Stomach smooth muscle (tissue), 2 donors: ENCODE results near the gene NKAIN4.

Experiments
- H3K27ac ChIP-seq: one replicate; pipeline ENCODE4 v1.7.0; 2013; ENCODE audit warnings: mild to moderate bottlenecking, low read length, inconsistent platforms
- H3K27me3 ChIP-seq, 2 donors: one replicate each; pipeline ENCODE4 v1.7.0; 2013; ENCODE audit warnings: low read length in 2 of 2; ENCODE audit not compliant: insufficient read depth in 2 of 2, control insufficient read depth in 1 of 2
- H3K36me3 ChIP-seq, 2 donors: one replicate each; pipeline ENCODE4 v1.7.0; 2013; ENCODE audit warnings: low read length in 2 of 2; ENCODE audit not compliant: control insufficient read depth in 2 of 2, insufficient read depth in 2 of 2
- H3K4me1 ChIP-seq: one replicate; pipeline ENCODE4 v1.7.0; 2013; ENCODE audit warnings: low read length; ENCODE audit not compliant: control insufficient read depth, insufficient read depth
- H3K4me3 ChIP-seq, 2 donors: one replicate each; pipeline ENCODE4 v1.7.0; 2013; ENCODE audit warnings: low read length in 2 of 2
- H3K9ac ChIP-seq, 2 donors: one replicate each; pipeline ENCODE4 v1.7.0; 2013; ENCODE audit warnings: low read length in 2 of 2, mild to moderate bottlenecking in 1 of 2
- H3K9me3 ChIP-seq, 2 donors: one replicate each; pipeline ENCODE4 v1.7.0; 2013; ENCODE audit warnings: low read length in 2 of 2; ENCODE audit not compliant: control insufficient read depth in 2 of 2
- donor health status: healthy.
- donor health status: Pancreatic carcinoma.

NKAIN4 gene

GRCh38 chr20:63280929-63281545, 26.8 kb upstream of the NKAIN4 start:
- H3K27ac ChIP-seq, result no peak overlapping the region
- no peaks in the 10 kb centered on the region for H3K4me1 ChIP-seq
- H3K9me3 ChIP-seq, result no peaks in the 10 kb centered on the region
- peaks cover 37 to 54% of the 10 kb centered on the region in 2 donors for H3K36me3 ChIP-seq
- H3K9ac ChIP-seq, result no peak overlapping the region
- no peak overlapping the region for H3K4me3 ChIP-seq
- H3K27me3 ChIP-seq, result no peaks in the 10 kb centered on the region

- no peak overlapping the region for H3K4me3 ChIP-seq
- H3K36me3 ChIP-seq, result peaks cover 38 to 48% of the 10 kb centered on the region in 2 donors
- H3K9ac ChIP-seq, result no peak overlapping the region
- no peaks in the 10 kb centered on the region for H3K9me3 ChIP-seq
- H3K27ac ChIP-seq, result no peak overlapping the region
- H3K27me3 ChIP-seq, result no peaks in the 10 kb centered on the region
- H3K4me1 ChIP-seq, result no peaks in the 10 kb centered on the region
Observed at GRCh38 chr20:63280371-63280770, 26.1 kb upstream of the NKAIN4 start.

GRCh38 chr20:63279931-63280330, 25.7 kb upstream of the NKAIN4 start:
- H3K9ac ChIP-seq, result no peak overlapping the region
- no peak overlapping the region for H3K4me3 ChIP-seq
- no peaks in the 10 kb centered on the region for H3K27me3 ChIP-seq
- H3K36me3 ChIP-seq, result peaks cover 38 to 47% of the 10 kb centered on the region in 2 donors
- H3K4me1 ChIP-seq, result peaks cover under 1% of the 10 kb centered on the region
- no peak overlapping the region for H3K27ac ChIP-seq
- no peaks in the 10 kb centered on the region for H3K9me3 ChIP-seq

GRCh38 chr20:63278661-63279060, 24.4 kb upstream of the NKAIN4 start:
- Histone ChIP-seq H3K4me1 (peaks cover 12% of the 10 kb centered on the region), H3K36me3 (peaks cover 38 to 44% of the 10 kb centered on the region in 2 donors), H3K27ac (no peak overlapping the region), H3K9me3 (no peaks in the 10 kb centered on the region), H3K9ac (no peak overlapping the region), H3K27me3 (no peaks in the 10 kb centered on the region), H3K4me3 (no peak overlapping the region)

GRCh38 chr20:63277466-63278272, 23.4 kb upstream of the NKAIN4 start:
- H3K27me3 ChIP-seq, result no peaks in the 10 kb centered on the region
- peaks cover 31 to 36% of the 10 kb centered on the region in 2 donors for H3K36me3 ChIP-seq
- no peak overlapping the region for H3K9ac ChIP-seq
- no peaks in the 10 kb centered on the region for H3K9me3 ChIP-seq
- H3K4me1 ChIP-seq, result peaks cover 17% of the 10 kb centered on the region
- H3K4me3 ChIP-seq, result no peak overlapping the region
- no peak overlapping the region for H3K27ac ChIP-seq

GRCh38 chr20:63276956-63277355, 22.7 kb upstream of the NKAIN4 start:
- Histone ChIP-seq H3K27me3 (no peaks in the 10 kb centered on the region), H3K9me3 (no peaks in the 10 kb centered on the region), H3K9ac (no peak overlapping the region), H3K36me3 (peaks cover 31 to 32% of the 10 kb centered on the region in 2 donors), H3K4me3 (no peak overlapping the region), H3K4me1 (peaks cover 20% of the 10 kb centered on the region), H3K27ac (no peak overlapping the region)

- H3K4me1 ChIP-seq, result peaks cover 23% of the 10 kb centered on the region
- no peak overlapping the region for H3K27ac ChIP-seq
- H3K4me3 ChIP-seq, result no peak overlapping the region
- H3K36me3 ChIP-seq, result peaks cover 28 to 31% of the 10 kb centered on the region in 2 donors
- H3K9ac ChIP-seq, result no peak overlapping the region
- no peaks in the 10 kb centered on the region for H3K27me3 ChIP-seq
- no peaks in the 10 kb centered on the region for H3K9me3 ChIP-seq
Observed at GRCh38 chr20:63275825-63276224, 21.6 kb upstream of the NKAIN4 start.

GRCh38 chr20:63274381-63275228, 20.3 kb upstream of the NKAIN4 start:
- Histone ChIP-seq H3K27ac (no peak overlapping the region), H3K4me3 (peak overlapping the region in 1 of 2 donors; percentile 44), H3K27me3 (no peaks in the 10 kb centered on the region), H3K9me3 (no peaks in the 10 kb centered on the region), H3K4me1 (peaks cover 23% of the 10 kb centered on the region), H3K36me3 (peaks cover 22 to 24% of the 10 kb centered on the region in 2 donors), H3K9ac (peak overlapping the region in 1 of 2 donors; percentile 47)

- Histone ChIP-seq H3K27me3 (no peaks in the 10 kb centered on the region), H3K36me3 (peaks cover 18% of the 10 kb centered on the region in 2 donors), H3K9ac (peak overlapping the region; percentile 79 to 87), H3K4me1 (peaks cover 23% of the 10 kb centered on the region), H3K4me3 (peak overlapping the region; percentile 81 to 89), H3K9me3 (no peaks in the 10 kb centered on the region), H3K27ac (no peak overlapping the region)
Observed at GRCh38 chr20:63273635-63274380, 19.5 kb upstream of the NKAIN4 start.

GRCh38 chr20:63273059-63273579, 18.9 kb upstream of the NKAIN4 start:
- peaks cover 23% of the 10 kb centered on the region for H3K4me1 ChIP-seq
- no peaks in the 10 kb centered on the region for H3K27me3 ChIP-seq
- H3K36me3 ChIP-seq, result peaks cover 12 to 15% of the 10 kb centered on the region in 2 donors
- H3K27ac ChIP-seq, result no peak overlapping the region
- no peaks in the 10 kb centered on the region for H3K9me3 ChIP-seq
- H3K9ac ChIP-seq, result peak overlapping the region; percentile 79 to 87
- peak overlapping the region; percentile 81 to 89 for H3K4me3 ChIP-seq
